WTC11 (cell line): ENCODE measurements around the gene SPRYD3. TPM values are rescaled to one million over a fixed set of nuclear protein-coding genes. Genes with fewer than 3 reads are reported as not detected.

ENCODE experiments used
- ARID4B ChIP-seq: sonication (generic); formaldehyde crosslinking; IDR thresholded peaks from 2 replicates; pipeline ENCODE4 v1.8.0; 2023; ENCODE audit warnings: missing genetic modification reagents, mild to moderate bottlenecking, borderline replicate concordance
- ATF1 ChIP-seq: sonication (generic); formaldehyde crosslinking; IDR thresholded peaks from 2 replicates; pipeline ENCODE4 v1.8.1; 2023; ENCODE audit warnings: mild to moderate bottlenecking, moderate library complexity, missing genetic modification reagents
- CREM ChIP-seq: sonication (generic); formaldehyde crosslinking; IDR thresholded peaks from 2 replicates; pipeline ENCODE4 v1.8.1; 2022; ENCODE audit warnings: mild to moderate bottlenecking, missing genetic modification reagents, moderate library complexity
- E2F4 ChIP-seq: sonication (generic); formaldehyde crosslinking; IDR thresholded peaks from 2 replicates; pipeline ENCODE4 v1.8.1; 2022; ENCODE audit warnings: low read depth, mild to moderate bottlenecking, moderate library complexity, missing genetic modification reagents, borderline replicate concordance
- E2F5 ChIP-seq: sonication (generic); formaldehyde crosslinking; IDR thresholded peaks from 2 replicates; pipeline ENCODE4 v1.8.1; 2022; ENCODE audit warnings: mild to moderate bottlenecking, moderate library complexity, missing genetic modification reagents
- ETV6 ChIP-seq: sonication (generic); formaldehyde crosslinking; IDR thresholded peaks from 2 replicates; pipeline ENCODE4 v1.8.1; 2022; ENCODE audit warnings: mild to moderate bottlenecking, missing genetic modification reagents
- GRHL2 ChIP-seq: fragments of 250-450 bp; sonication (Bioruptor Pico); IDR thresholded peaks from 2 replicates; pipeline ENCODE4 v1.8.0; 2022; ENCODE audit warnings: mild to moderate bottlenecking, moderate library complexity; ENCODE audit not compliant: insufficient replicate concordance, severe bottlenecking
- HMGXB4 ChIP-seq: sonication (generic); formaldehyde crosslinking; IDR thresholded peaks from 2 replicates; pipeline ENCODE4 v1.8.1; 2023; ENCODE audit warnings: mild to moderate bottlenecking, moderate library complexity, missing genetic modification reagents
- IRF1 ChIP-seq: sonication (generic); formaldehyde crosslinking; IDR thresholded peaks from 2 replicates; pipeline ENCODE4 v1.8.0; 2023; ENCODE audit warnings: missing genetic modification reagents
- IRF2 ChIP-seq: sonication (generic); formaldehyde crosslinking; IDR thresholded peaks from 2 replicates; pipeline ENCODE4 v1.8.0; 2022; ENCODE audit warnings: low read depth, missing genetic modification reagents, borderline replicate concordance
- MLX ChIP-seq: sonication (generic); formaldehyde crosslinking; IDR thresholded peaks from 2 replicates; pipeline ENCODE4 v1.8.1; 2023; ENCODE audit warnings: mild to moderate bottlenecking, missing genetic modification reagents, moderate library complexity
- NFYB ChIP-seq: sonication (generic); formaldehyde crosslinking; conservative IDR thresholded peaks from 2 replicates; pipeline ENCODE4 v1.8.0; 2022; ENCODE audit warnings: low read depth, missing genetic modification reagents
- NR1H2 ChIP-seq: sonication (generic); formaldehyde crosslinking; IDR thresholded peaks from 2 replicates; pipeline ENCODE4 v1.9.0; 2021; ENCODE audit warnings: mild to moderate bottlenecking, moderate library complexity, missing genetic modification reagents
- OVOL2 ChIP-seq: fragments of 250-450 bp; sonication (Bioruptor Pico); IDR thresholded peaks from 2 replicates; pipeline ENCODE4 v1.9.0; 2021; ENCODE audit warnings: mild to moderate bottlenecking, borderline replicate concordance
- PREB ChIP-seq: sonication (generic); formaldehyde crosslinking; IDR thresholded peaks from 2 replicates; pipeline ENCODE4 v1.8.1; 2022; ENCODE audit warnings: mild to moderate bottlenecking, missing genetic modification reagents, moderate library complexity, borderline replicate concordance
- PRRX2 ChIP-seq: fragments of 250-450 bp; sonication (Bioruptor Pico); IDR thresholded peaks from 2 replicates; pipeline ENCODE4 v1.8.0; 2021; ENCODE audit warnings: mild to moderate bottlenecking
- RELA ChIP-seq: sonication (generic); formaldehyde crosslinking; IDR thresholded peaks from 2 replicates; pipeline ENCODE4 v1.8.1; 2022; ENCODE audit warnings: missing genetic modification reagents, mild to moderate bottlenecking, borderline replicate concordance
- RORB ChIP-seq: fragments of 250-450 bp; sonication (Bioruptor Pico); IDR thresholded peaks from 2 replicates; pipeline ENCODE4 v1.9.0; 2021; ENCODE audit warnings: mild to moderate bottlenecking
- SOX15 ChIP-seq: fragments of 250-450 bp; sonication (Bioruptor Pico); IDR thresholded peaks from 2 replicates; pipeline ENCODE4 v1.9.0; 2021; ENCODE audit warnings: mild to moderate bottlenecking
- USF2 ChIP-seq: sonication (generic); formaldehyde crosslinking; IDR thresholded peaks from 2 replicates; pipeline ENCODE4 v1.8.1; 2023; ENCODE audit warnings: mild to moderate bottlenecking, missing genetic modification reagents, moderate library complexity
- ZBTB21 ChIP-seq: sonication (generic); formaldehyde crosslinking; IDR thresholded peaks from 2 replicates; pipeline ENCODE4 v1.8.1; 2023; ENCODE audit warnings: mild to moderate bottlenecking, missing genetic modification reagents, borderline replicate concordance
- ZMAT4 ChIP-seq: fragments of 250-450 bp; sonication (Bioruptor Pico); IDR thresholded peaks from 2 replicates; pipeline ENCODE4 v1.9.0; 2021; ENCODE audit warnings: mild to moderate bottlenecking
- ZNF121 ChIP-seq: sonication (generic); formaldehyde crosslinking; IDR thresholded peaks from 2 replicates; pipeline ENCODE4 v1.8.0; 2023; ENCODE audit warnings: missing genetic modification reagents
- ZNF138 ChIP-seq: sonication (generic); formaldehyde crosslinking; conservative IDR thresholded peaks from 2 replicates; pipeline ENCODE4 v1.8.1; 2022; ENCODE audit warnings: mild to moderate bottlenecking, moderate library complexity, missing genetic modification reagents
- ZNF232 ChIP-seq: sonication (generic); formaldehyde crosslinking; IDR thresholded peaks from 2 replicates; pipeline ENCODE4 v1.8.0; 2022; ENCODE audit warnings: mild to moderate bottlenecking, missing genetic modification reagents
- ZNF671 ChIP-seq: fragments of 250-450 bp; sonication (Bioruptor Pico); IDR thresholded peaks from 2 replicates; pipeline ENCODE4 v1.8.0; 2021; ENCODE audit warnings: mild to moderate bottlenecking
- total RNA-seq: library from RNA; stranded (reverse); gene quantifications from 3 replicates; pipeline ENCODE4 v1.2.3, GENCODE V29; 2021

SPRYD3 gene
- total RNA-seq, 1 experiment from 2014 or later: 11.9 TPM

GRCh38 chr12:53054112-53054878 lies 24.9 kb downstream of the SPRYD3 start (continued):
- TF ChIP-seq ZBTB21 (CRISPR knock-in tag): 0 out of 2 replicates have a peak, but pooled peaks have one; percentile 46
- TF ChIP-seq IRF1 (CRISPR knock-in tag): no peak
- no peak for TF ChIP-seq NFYB
- TF ChIP-seq ARID4B (CRISPR knock-in tag): no peak
- no peak for TF ChIP-seq PREB (CRISPR knock-in tag)
- TF ChIP-seq ZNF121 (CRISPR knock-in tag): peak; percentile 43; the same call in 1 of the 2 replicates
- no peak for TF ChIP-seq HMGXB4 (CRISPR knock-in tag)
- TF ChIP-seq ZNF138 (CRISPR knock-in tag): no peak
- no peak for TF ChIP-seq RORB
- no peak for TF ChIP-seq ZMAT4
- TF ChIP-seq E2F4 (CRISPR knock-in tag): no peak
- no peak for TF ChIP-seq ETV6 (CRISPR knock-in tag)
- no peak for TF ChIP-seq IRF2 (CRISPR knock-in tag)
- no peak for TF ChIP-seq E2F5 (CRISPR knock-in tag)
- no peak for TF ChIP-seq ATF1 (CRISPR knock-in tag)
- TF ChIP-seq CREM: 0 out of 2 replicates have a peak, but pooled peaks have one; percentile 33
- no peak for TF ChIP-seq OVOL2 (CRISPR knock-in tag)
- no peak for TF ChIP-seq NR1H2 (CRISPR knock-in tag)
- peak; percentile 56 for TF ChIP-seq USF2 (CRISPR knock-in tag)
- TF ChIP-seq ZNF232 (CRISPR knock-in tag): no peak
- no peak for TF ChIP-seq RELA (CRISPR knock-in tag)
- TF ChIP-seq SOX15 (CRISPR knock-in tag): no peak
- TF ChIP-seq PRRX2 (CRISPR knock-in tag): no peak
- TF ChIP-seq ZNF671 (CRISPR knock-in tag): no peak
- no peak for TF ChIP-seq GRHL2 (CRISPR knock-in tag)
- no peak for TF ChIP-seq MLX (CRISPR knock-in tag)
